ENCODE results near the gene MARK4.

DNA sequence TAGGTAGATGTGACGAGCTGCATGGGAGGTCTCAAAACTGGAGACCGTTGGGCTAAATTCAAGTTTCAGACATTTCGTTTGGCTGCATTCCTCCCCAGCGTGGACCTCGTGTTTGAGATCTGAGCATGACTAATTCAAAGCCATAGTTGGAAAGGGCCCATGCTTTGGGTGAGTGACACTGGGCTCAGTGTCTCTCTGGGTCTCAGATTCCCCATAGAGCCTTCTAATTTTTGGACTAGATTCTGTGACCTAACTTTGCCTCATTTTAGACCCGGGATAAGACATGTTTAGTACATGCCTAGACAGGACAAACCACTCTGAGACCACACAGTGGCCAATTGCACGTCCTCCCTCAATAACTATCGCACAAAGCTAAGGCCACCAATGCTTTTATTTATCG, 55.0 kb downstream of the MARK4 start:
- TF ChIP-seq, protein P1, sequence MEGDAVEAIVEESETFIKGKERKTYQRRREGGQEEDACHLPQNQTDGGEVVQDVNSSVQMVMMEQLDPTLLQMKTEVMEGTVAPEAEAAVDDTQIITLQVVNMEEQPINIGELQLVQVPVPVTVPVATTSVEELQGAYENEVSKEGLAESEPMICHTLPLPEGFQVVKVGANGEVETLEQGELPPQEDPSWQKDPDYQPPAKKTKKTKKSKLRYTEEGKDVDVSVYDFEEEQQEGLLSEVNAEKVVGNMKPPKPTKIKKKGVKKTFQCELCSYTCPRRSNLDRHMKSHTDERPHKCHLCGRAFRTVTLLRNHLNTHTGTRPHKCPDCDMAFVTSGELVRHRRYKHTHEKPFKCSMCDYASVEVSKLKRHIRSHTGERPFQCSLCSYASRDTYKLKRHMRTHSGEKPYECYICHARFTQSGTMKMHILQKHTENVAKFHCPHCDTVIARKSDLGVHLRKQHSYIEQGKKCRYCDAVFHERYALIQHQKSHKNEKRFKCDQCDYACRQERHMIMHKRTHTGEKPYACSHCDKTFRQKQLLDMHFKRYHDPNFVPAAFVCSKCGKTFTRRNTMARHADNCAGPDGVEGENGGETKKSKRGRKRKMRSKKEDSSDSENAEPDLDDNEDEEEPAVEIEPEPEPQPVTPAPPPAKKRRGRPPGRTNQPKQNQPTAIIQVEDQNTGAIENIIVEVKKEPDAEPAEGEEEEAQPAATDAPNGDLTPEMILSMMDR (conservative IDR thresholded peaks at IDR 0.05) = no peak
- no peak for TF ChIP-seq ZFX (IDR thresholded peaks at IDR 0.05)

All from C4-2B (cell line).